Hepatocyte (in vitro differentiated cells): Measurements from ENCODE around the gene PAWR. TPM values are rescaled to one million over a fixed set of nuclear protein-coding genes. Genes with fewer than 3 reads are reported as not detected.

Source experiments
- DNase-seq: peaks from one replicate; pipeline ENCODE4 v3.0.0-alpha.2; 2016; ENCODE audit warnings: low spot score
- H2AFZ ChIP-seq: fragments of 200-600 bp; sonication (generic); 2 replicates; pipeline ENCODE4 v1.6.0; 2016; ENCODE audit warnings: antibody characterized with exemption, mild to moderate bottlenecking
- H3K27ac ChIP-seq: fragments of 200-600 bp; sonication (generic); 2 replicates; pipeline ENCODE4 v1.5.1; 2016; ENCODE audit warnings: mild to moderate bottlenecking
- H3K27me3 ChIP-seq: fragments of 200-600 bp; sonication (generic); 2 replicates; pipeline ENCODE4 v1.6.1; 2016
- H3K36me3 ChIP-seq: fragments of 200-600 bp; sonication (generic); replicated peaks from 2 replicates; pipeline ENCODE4 v1.5.1; 2016; ENCODE audit warnings: low read depth; ENCODE audit not compliant: insufficient read depth
- H3K4me1 ChIP-seq: fragments of 200-600 bp; sonication (generic); 2 replicates; pipeline ENCODE4 v1.5.1; 2016; ENCODE audit warnings: mild to moderate bottlenecking, moderate library complexity; ENCODE audit not compliant: insufficient read depth
- H3K4me2 ChIP-seq: fragments of 200-600 bp; sonication (generic); 2 replicates; pipeline ENCODE4 v1.6.0; 2016
- H3K4me3 ChIP-seq: fragments of 200-600 bp; sonication (generic); 2 replicates; pipeline ENCODE4 v1.5.1; 2016; ENCODE audit warnings: mild to moderate bottlenecking
- H3K79me2 ChIP-seq: fragments of 200-600 bp; sonication (generic); 2 replicates; pipeline ENCODE4 v1.6.0; 2017; ENCODE audit warnings: mild to moderate bottlenecking
- H3K9me2 ChIP-seq: fragments of 200-600 bp; sonication (generic); replicated peaks from 2 replicates; pipeline ENCODE4 v1.6.0; 2017; ENCODE audit warnings: mild to moderate bottlenecking; ENCODE audit not compliant: insufficient read depth
- H3K9me3 ChIP-seq: fragments of 200-600 bp; sonication (generic); 2 replicates; pipeline ENCODE4 v1.5.1; 2016; ENCODE audit warnings: low read depth, mild to moderate bottlenecking
- H4K20me1 ChIP-seq: fragments of 200-600 bp; sonication (generic); 2 replicates; pipeline ENCODE4 v1.6.0; 2016; ENCODE audit warnings: mild to moderate bottlenecking; ENCODE audit not compliant: insufficient read depth, poor library complexity, severe bottlenecking
- CTCF ChIP-seq: fragments of 200-600 bp; sonication (generic); IDR thresholded peaks from 2 replicates; pipeline ENCODE4 v1.5.1; 2016; ENCODE audit warnings: antibody characterized with exemption, mild to moderate bottlenecking; ENCODE audit not compliant: poor library complexity
- EZH2 ChIP-seq: fragments of 200-600 bp; sonication (generic); IDR thresholded peaks from 2 replicates; pipeline ENCODE4 v1.6.1; 2016; ENCODE audit warnings: antibody characterized with exemption, mild to moderate bottlenecking, borderline replicate concordance
- EZH2phosphoT487 ChIP-seq: fragments of 200-600 bp; sonication (generic); IDR thresholded peaks from one replicate; pipeline ENCODE4 v1.6.1; 2018; ENCODE audit warnings: antibody characterized with exemption, mild to moderate bottlenecking, low read depth, moderate library complexity; ENCODE audit not compliant: unreplicated experiment, severe bottlenecking
- WGBS: methylation state at CpG from one replicate; pipeline ENCODE4 v1.1.6; 2016; ENCODE audit warnings: low lambda C conversion rate; ENCODE audit errors: missing lambda C conversion rate; 5-methylcytosine and 5-hydroxymethylcytosine counted together
- polyA plus RNA-seq: library from polyadenylated mRNA; unstranded; fragments of >200 nt; fragmentation: Nextera tagmentation; extraction: Ambion mirVana; gene quantifications from 2 replicates; pipeline ENCODE4 v1.2.1, GENCODE V29; 2016
- total RNA-seq: library from RNA; depleted of rRNA; stranded (reverse); fragments of >200 nt; gene quantifications from 2 replicates; pipeline ENCODE4 v1.2.3, GENCODE V29; 2014

PAWR gene
- total and polyA plus RNA-seq, 2 experiments from 2014 or later = 40.5 to 54.9 TPM

- no peak for DNase-seq
- no peaks in the 10 kb centered on the region for H3K9me2 ChIP-seq
- TF ChIP-seq EZH2 (no peak), EZH2phosphoT487 (no peak), CTCF (no peak)
- peaks cover 29% of the 10 kb centered on the region for H3K4me1 ChIP-seq
- 97% methylated on average over 2 of the region's 2 CpGs for WGBS
- H4K20me1 ChIP-seq = no peaks in the 10 kb centered on the region
- no peaks in the 10 kb centered on the region for H3K36me3 ChIP-seq
- H3K27ac ChIP-seq = peak overlapping the region; percentile 33
- no peaks in the 10 kb centered on the region for H3K9me3 ChIP-seq
- H3K4me2 ChIP-seq = peak overlapping the region; percentile 6
- H3K27me3 ChIP-seq = no peaks in the 10 kb centered on the region
- H2AFZ ChIP-seq = no peak overlapping the region
- no peaks in the 10 kb centered on the region for H3K79me2 ChIP-seq
- no peak overlapping the region for H3K4me3 ChIP-seq
These were observed 131.2 kb downstream of the PAWR start for GRCh38 chr12:79559591-79559990.

DNA sequence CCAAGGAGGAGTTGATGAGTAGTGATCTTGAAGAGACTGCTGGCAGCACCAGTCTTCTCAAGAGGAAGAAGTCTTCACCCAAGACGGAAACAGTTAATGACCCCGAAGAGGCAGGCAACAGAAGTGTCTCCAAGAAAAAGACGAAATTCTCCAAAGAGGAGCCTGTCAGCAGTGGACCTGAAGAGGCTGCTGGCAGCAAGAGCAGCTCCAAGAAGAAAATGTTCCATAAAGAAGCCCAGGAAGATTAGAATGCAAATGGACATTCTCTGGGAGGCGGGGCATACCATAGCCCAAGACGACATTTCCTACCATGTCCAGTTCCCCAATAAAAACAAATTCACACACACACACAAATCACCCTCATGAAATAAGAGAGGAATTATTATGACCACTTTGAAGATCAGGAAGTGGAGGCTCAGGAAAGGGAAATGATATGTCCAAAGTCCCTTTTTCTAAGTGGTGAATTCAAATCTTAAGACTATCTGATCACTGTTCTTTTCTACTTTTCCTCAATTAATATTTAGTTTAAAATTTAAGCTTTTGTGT, 131.8 kb downstream of the PAWR start:
- Histone ChIP-seq H2AFZ (no peak overlapping the region), H3K4me3 (no peak overlapping the region), H3K27me3 (no peaks in the 10 kb centered on the region), H3K4me2 (no peak overlapping the region), H3K9me2 (no peaks in the 10 kb centered on the region), H3K27ac (no peak overlapping the region), H3K4me1 (peaks cover 29% of the 10 kb centered on the region), H3K9me3 (no peaks in the 10 kb centered on the region), H3K79me2 (no peaks in the 10 kb centered on the region), H4K20me1 (no peaks in the 10 kb centered on the region), H3K36me3 (no peaks in the 10 kb centered on the region)
- whole genome bisulfite sequencing = 79% methylated on average over 5 of the region's 5 CpGs
- no peak for TF ChIP-seq CTCF
- TF ChIP-seq EZH2phosphoT487 = no peak
- TF ChIP-seq EZH2 = no peak
- DNase-seq = no peak

DNA sequence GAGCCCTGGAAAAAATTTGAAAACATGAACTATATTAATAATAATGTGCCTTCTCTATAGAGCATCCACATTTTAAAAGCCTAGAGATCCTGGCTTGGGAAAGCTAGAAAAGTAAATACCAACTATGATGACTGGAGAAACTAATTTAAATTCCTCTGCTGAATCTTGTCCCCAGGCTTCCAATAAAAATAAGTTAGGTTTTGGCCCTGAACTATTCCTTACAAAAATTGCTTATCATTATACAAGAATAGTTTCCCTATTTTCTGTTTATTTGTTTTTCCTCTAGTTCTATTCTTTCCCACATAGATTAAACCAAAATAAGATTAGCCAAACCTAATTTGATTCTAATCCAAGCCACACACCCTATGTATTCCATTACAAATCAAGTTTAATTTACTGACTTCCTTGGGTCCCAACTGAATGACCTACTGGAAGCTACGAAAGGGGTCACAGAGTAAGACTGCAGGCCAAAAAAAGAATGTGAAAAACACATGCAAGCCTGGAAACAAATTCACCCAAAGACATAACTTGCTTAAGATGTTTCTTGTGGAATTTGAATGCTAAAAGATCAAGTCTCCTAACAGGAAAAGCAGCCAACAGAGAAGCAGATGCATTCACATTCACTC, 133.0 kb downstream of the PAWR start:
- Histone ChIP-seq H3K36me3 (no peaks in the 10 kb centered on the region), H3K27ac (no peak overlapping the region), H3K9me3 (no peaks in the 10 kb centered on the region), H3K79me2 (no peaks in the 10 kb centered on the region), H4K20me1 (no peaks in the 10 kb centered on the region), H3K4me3 (no peak overlapping the region), H3K4me2 (no peak overlapping the region), H3K4me1 (peaks cover 29% of the 10 kb centered on the region), H3K27me3 (no peaks in the 10 kb centered on the region), H2AFZ (no peak overlapping the region), H3K9me2 (no peaks in the 10 kb centered on the region)
- TF ChIP-seq CTCF (no peak), EZH2 (no peak), EZH2phosphoT487 (no peak)
- WGBS = 81% methylated on average over 1 of the region's 1 CpG
- DNase-seq = no peak
